ENCODE data around the gene PLS1. TPM values are rescaled to one million over a fixed set of nuclear protein-coding genes. Genes with fewer than 3 reads are reported as not detected.

PLS1 gene
- total and polyA plus RNA-seq, 2 donors from 2014 or later = 10.7 to 51.4 TPM

GRCh38 chr3:142576792-142577191, 19.4 kb upstream of the PLS1 start:
- no peaks in the 10 kb centered on the region for H3K27me3 ChIP-seq (ENCODE audit: control insufficient read depth, insufficient read depth, low read length)
- no peak for DNase-seq
- no peaks in the 10 kb centered on the region for H3K36me3 ChIP-seq (ENCODE audit: control insufficient read depth in 2 of 3, insufficient read depth in 3 of 3, low read length in 3 of 3)
- H3K27ac ChIP-seq (ENCODE audit: low read depth in 2 of 2, low read length in 2 of 2) = no peak overlapping the region
- peaks cover 5 to 11% (median 7%) of the 10 kb centered on the region in 3 donors for H3K4me1 ChIP-seq (ENCODE audit: control insufficient read depth in 2 of 3, insufficient read depth in 2 of 3, low read depth in 1 of 3, low read length in 3 of 3)
- no peak for FAIRE-seq
- H3K4me3 ChIP-seq (ENCODE audit: low read length in 3 of 3) = no peak overlapping the region
- intact Hi-C loops (cut with DNase I) = no loop called here
- no peak for TF ChIP-seq CTCF (IDR thresholded peaks at IDR 0.05; ENCODE audit: borderline replicate concordance, extremely low read depth, insufficient read depth)
- H3K9ac ChIP-seq (ENCODE audit: low read length in 3 of 3) = no peak overlapping the region
- H3K9me3 ChIP-seq (ENCODE audit: control insufficient read depth in 2 of 3, insufficient read depth in 1 of 3, low read length in 3 of 3) = no peaks in the 10 kb centered on the region

GRCh38 chr3:142577696-142578328, 18.4 kb upstream of the PLS1 start:
- H3K27me3 ChIP-seq (ENCODE audit: control insufficient read depth, insufficient read depth, low read length) = no peaks in the 10 kb centered on the region
- H3K9ac ChIP-seq (ENCODE audit: low read length in 3 of 3) = peak overlapping the region; percentile 61 to 89 (median 83)
- DNase-seq = peak in 2 of 5 donors; percentile 21 to 61
- intact Hi-C loops (cut with DNase I) = no loop called here
- peak overlapping the region; percentile 76 to 86 for H3K27ac ChIP-seq (ENCODE audit: low read depth in 2 of 2, low read length in 2 of 2)
- FAIRE-seq = no peak
- H3K4me3 ChIP-seq (ENCODE audit: low read length in 3 of 3) = peak overlapping the region; percentile 88 to 93 (median 90)
- no peaks in the 10 kb centered on the region for H3K36me3 ChIP-seq (ENCODE audit: control insufficient read depth in 2 of 3, insufficient read depth in 3 of 3, low read length in 3 of 3)
- TF ChIP-seq CTCF (IDR thresholded peaks at IDR 0.05; ENCODE audit: borderline replicate concordance, extremely low read depth, insufficient read depth) = no peak
- H3K4me1 ChIP-seq (ENCODE audit: control insufficient read depth in 2 of 3, insufficient read depth in 2 of 3, low read depth in 1 of 3, low read length in 3 of 3) = peaks cover 5 to 11% (median 7%) of the 10 kb centered on the region in 3 donors
- no peaks in the 10 kb centered on the region for H3K9me3 ChIP-seq (ENCODE audit: control insufficient read depth in 2 of 3, insufficient read depth in 1 of 3, low read length in 3 of 3)

DNA sequence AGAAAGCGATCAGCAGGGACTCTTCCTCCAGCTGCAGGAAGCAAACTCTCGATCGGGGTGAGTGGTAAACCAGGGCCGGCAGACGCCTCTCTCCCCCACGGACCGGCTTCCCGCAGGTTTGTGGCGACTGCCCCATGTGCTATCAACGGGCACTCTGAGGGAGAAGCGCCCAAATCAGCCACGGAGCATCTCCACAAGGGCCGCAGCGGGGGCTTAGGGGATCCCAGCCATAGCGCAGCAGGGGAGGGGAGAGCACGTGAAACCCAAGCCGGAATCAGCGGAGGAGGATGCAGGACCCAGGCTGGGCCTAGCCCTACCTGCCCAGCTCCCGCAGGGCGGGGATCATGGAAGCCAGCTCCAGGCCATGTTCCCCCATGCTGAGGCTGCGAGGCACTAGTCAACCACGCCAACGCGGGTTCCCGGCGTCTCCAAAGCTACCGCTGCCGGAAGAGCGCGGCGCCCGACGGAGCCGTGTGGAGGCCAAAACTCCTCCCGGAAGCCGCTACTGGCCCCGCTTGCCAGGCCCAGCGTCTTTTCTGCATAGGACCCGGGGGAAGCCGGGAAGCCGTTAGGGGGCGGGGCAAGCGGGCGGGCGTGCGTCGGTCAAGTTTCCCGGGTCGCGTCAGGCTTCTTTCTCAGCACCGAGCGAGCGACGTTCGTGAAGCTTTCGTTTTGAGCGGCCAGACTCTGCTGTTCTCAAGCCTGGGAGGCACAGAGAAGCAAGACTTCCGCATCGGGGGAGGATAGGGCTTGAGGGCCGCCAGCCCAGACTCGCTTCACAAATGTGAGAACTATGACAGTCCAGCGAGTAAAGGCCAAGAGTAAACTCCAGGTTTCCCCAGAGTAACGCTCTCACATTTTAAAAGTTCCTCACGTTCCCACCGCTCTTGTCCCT, 17.6 kb upstream of the PLS1 start, which contains the start of gene ATR:
TSS of gene ATR (minus strand) at position 405 of the 895 bp plus-strand sequence. CDS start at position 376, 29 bp downstream.
- TF ChIP-seq CTCF (IDR thresholded peaks at IDR 0.05; ENCODE audit: borderline replicate concordance, extremely low read depth, insufficient read depth) = no peak
- FAIRE-seq (peak; percentile 3), DNase-seq (peak; percentile 97 to 99 (median 98))
- peaks cover 5 to 11% (median 7%) of the 10 kb centered on the region in 3 donors for H3K4me1 ChIP-seq (ENCODE audit: control insufficient read depth in 2 of 3, insufficient read depth in 2 of 3, low read depth in 1 of 3, low read length in 3 of 3)
- H3K36me3 ChIP-seq (ENCODE audit: control insufficient read depth in 2 of 3, insufficient read depth in 3 of 3, low read length in 3 of 3) = no peaks in the 10 kb centered on the region
- no peaks in the 10 kb centered on the region for H3K27me3 ChIP-seq (ENCODE audit: control insufficient read depth, insufficient read depth, low read length)
- H3K9me3 ChIP-seq (ENCODE audit: control insufficient read depth in 2 of 3, insufficient read depth in 1 of 3, low read length in 3 of 3) = no peaks in the 10 kb centered on the region
- H3K27ac ChIP-seq (ENCODE audit: low read depth in 2 of 2, low read length in 2 of 2) = peak within 1 kb of the TSS; percentile 76 to 86
- intact Hi-C loops (cut with DNase I) = no loop called here
- peak within 1 kb of the TSS; percentile 88 to 93 (median 90) for H3K4me3 ChIP-seq (ENCODE audit: low read length in 3 of 3)
- H3K9ac ChIP-seq (ENCODE audit: low read length in 3 of 3) = peak within 1 kb of the TSS; percentile 61 to 89 (median 83)
